ENCODE results near the gene CYP1A2. TPM values are rescaled to one million over a fixed set of nuclear protein-coding genes. Genes with fewer than 3 reads are reported as not detected.

CYP1A2 gene
- total and polyA plus RNA-seq, 12 donors: 0.11 TPM; not detected in 11

DNA sequence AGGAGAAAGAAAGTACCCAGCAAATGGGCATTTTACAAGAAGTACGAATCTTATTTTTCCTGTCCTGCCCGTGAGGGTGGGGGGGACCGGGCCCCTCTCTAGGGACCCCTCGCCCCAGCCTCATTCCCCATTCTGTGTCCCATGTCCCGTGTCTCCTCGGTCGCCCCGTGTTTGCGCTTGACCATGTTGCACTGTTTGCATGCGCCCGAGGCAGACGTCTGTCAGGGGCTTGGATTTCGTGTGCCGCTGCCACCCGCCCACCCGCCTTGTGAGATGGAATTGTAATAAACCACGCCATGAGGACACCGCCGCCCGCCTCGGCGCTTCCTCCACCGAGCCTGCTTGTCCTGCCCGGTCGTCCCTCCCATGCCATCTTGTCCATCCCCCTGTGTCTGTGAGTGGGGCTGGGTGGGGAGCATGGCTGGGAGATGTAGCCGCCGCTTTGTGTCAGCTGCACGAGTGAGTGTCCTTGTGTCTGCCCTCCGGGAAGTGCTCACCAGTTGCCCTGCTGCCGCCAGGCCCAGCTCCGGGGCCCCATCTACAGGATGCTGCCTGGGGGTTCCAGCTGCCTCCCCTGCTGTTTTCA lies 54.3 kb downstream of the CYP1A2 start:
- intact Hi-C loops (cut with DNase I): loop anchor here in 1 of 10 donors (5.0 kb wide), 1 partner anchor 36 kb away; no protein-coding TSS in a partner anchor
- Histone ChIP-seq H3K9me3 (no peaks in the 10 kb centered on the region), H3K27ac (no peak overlapping the region), H3K4me3 (no peak overlapping the region), H3K36me3 (peaks cover 3 to 71% (median 35%) of the 10 kb centered on the region in 9 donors), H3K27me3 (no peaks in the 10 kb centered on the region), H3K4me1 (peaks cover 4 to 29% (median 18%) of the 10 kb centered on the region in 9 donors)
- ATAC-seq (no peak), DNase-seq (no peak)
- WGBS, 2 donors: 90 to 91% methylated on average over 31 of the region's 31 CpGs
- TF ChIP-seq, protein P1, sequence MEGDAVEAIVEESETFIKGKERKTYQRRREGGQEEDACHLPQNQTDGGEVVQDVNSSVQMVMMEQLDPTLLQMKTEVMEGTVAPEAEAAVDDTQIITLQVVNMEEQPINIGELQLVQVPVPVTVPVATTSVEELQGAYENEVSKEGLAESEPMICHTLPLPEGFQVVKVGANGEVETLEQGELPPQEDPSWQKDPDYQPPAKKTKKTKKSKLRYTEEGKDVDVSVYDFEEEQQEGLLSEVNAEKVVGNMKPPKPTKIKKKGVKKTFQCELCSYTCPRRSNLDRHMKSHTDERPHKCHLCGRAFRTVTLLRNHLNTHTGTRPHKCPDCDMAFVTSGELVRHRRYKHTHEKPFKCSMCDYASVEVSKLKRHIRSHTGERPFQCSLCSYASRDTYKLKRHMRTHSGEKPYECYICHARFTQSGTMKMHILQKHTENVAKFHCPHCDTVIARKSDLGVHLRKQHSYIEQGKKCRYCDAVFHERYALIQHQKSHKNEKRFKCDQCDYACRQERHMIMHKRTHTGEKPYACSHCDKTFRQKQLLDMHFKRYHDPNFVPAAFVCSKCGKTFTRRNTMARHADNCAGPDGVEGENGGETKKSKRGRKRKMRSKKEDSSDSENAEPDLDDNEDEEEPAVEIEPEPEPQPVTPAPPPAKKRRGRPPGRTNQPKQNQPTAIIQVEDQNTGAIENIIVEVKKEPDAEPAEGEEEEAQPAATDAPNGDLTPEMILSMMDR (IDR thresholded peaks at IDR 0.05): no peak

DNA sequence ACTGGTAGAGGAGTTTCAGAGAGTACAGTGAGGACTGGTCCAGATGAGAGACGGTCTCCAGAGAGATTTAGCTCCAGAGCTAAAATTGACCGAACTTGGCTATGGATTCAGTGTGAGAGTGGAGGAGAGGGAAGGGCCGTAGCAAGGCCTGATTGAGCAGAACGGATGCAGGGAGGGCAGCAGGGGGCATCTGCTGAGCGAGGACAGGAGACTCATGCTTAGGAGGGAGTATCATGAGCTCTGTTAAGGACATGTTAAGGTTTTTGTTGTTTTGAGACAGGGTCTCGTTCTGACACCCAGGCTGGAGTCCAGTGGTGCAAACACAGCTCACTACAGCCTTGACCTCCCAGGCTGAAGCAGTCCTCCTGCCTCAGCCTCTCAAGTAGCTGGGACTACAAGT lies 56.3 kb downstream of the CYP1A2 start:
- Histone ChIP-seq H3K4me3 (no peak overlapping the region), H3K36me3 (peaks cover 3 to 51% (median 35%) of the 10 kb centered on the region in 9 donors), H3K27me3 (no peaks in the 10 kb centered on the region), H3K27ac (no peak overlapping the region), H3K4me1 (peaks cover under 1 to 16% (median 5%) of the 10 kb centered on the region in 9 donors), H3K9me3 (no peaks in the 10 kb centered on the region)
- TF ChIP-seq, protein P1 (IDR thresholded peaks at IDR 0.05): no peak
- ATAC-seq: no peak
- no peak for DNase-seq
- intact Hi-C loops (cut with DNase I): loop anchor here in 3 of 10 donors (5.0 kb wide), 2 partner anchors 33 to 38 kb away; no protein-coding TSS in a partner anchor
- WGBS, 2 donors: 60 to 61% methylated on average over 6 of the region's 6 CpGs

Small RNAs within 50 kb of the gene (microRNA-seq; reads per million reads assigned to microRNA genes)
- gene MIR4513: 0 reads per million in 2 donors

Other genes with a start within 250 kb of the CYP1A2 start
- 1 to 10 TPM; 1.2 to 3.7 (median 2.4) TPM for gene ARID3B, start 207.6 kb upstream of the CYP1A2 start, total RNA-seq
- gene ARID3B, start 207.6 kb upstream of the CYP1A2 start, polyA plus RNA-seq: 1 to 10 TPM; 1.4 to 3.0 TPM
- gene CLK3, start 133.0 kb upstream of the CYP1A2 start, total RNA-seq: 10 to 100 TPM; 40.2 to 52.1 (median 45.2) TPM
- 10 to 100 TPM; 27.7 to 73.6 TPM for gene CLK3, start 133.0 kb upstream of the CYP1A2 start, polyA plus RNA-seq
- gene EDC3, start 52.8 kb upstream of the CYP1A2 start, total RNA-seq: 10 to 100 TPM; 14.4 to 18.1 (median 15.8) TPM
- 10 to 100 TPM; 10.4 to 11.9 TPM for gene EDC3, start 52.8 kb upstream of the CYP1A2 start, polyA plus RNA-seq
- gene CYP1A1, start 23.3 kb upstream of the CYP1A2 start, total RNA-seq: under 1 TPM in 6 of 10 donors, not detected in 4; 0.13 to 0.53 (median 0.42) TPM
- under 1 TPM; 0.20 to 0.88 TPM for gene CYP1A1, start 23.3 kb upstream of the CYP1A2 start, polyA plus RNA-seq
- 10 to 100 TPM; 20.3 to 48.6 (median 24.8) TPM for gene CSK, start 33.2 kb downstream of the CYP1A2 start, total RNA-seq
- gene CSK, start 33.2 kb downstream of the CYP1A2 start, polyA plus RNA-seq: 10 to 100 TPM; 19.7 to 35.2 TPM
- gene LMAN1L, start 64.0 kb downstream of the CYP1A2 start, total RNA-seq: 10 to 100 TPM in 4 of 10 donors, 1 to 10 TPM in 6; 6.3 to 47.4 (median 9.0) TPM
- 10 to 100 TPM in 1 of 2 donors, under 1 TPM in 1; 0.03 to 18.4 TPM for gene LMAN1L, start 64.0 kb downstream of the CYP1A2 start, polyA plus RNA-seq
- gene CPLX3, start 77.8 kb downstream of the CYP1A2 start, total RNA-seq: 1 to 10 TPM in 7 of 10 donors, under 1 TPM in 2, not detected in 1; 0.64 to 6.1 (median 1.3) TPM
- 10 to 100 TPM in 1 of 2 donors, under 1 TPM in 1; 0.04 to 14.6 TPM for gene CPLX3, start 77.8 kb downstream of the CYP1A2 start, polyA plus RNA-seq
- gene ULK3, start 94.3 kb downstream of the CYP1A2 start, total RNA-seq: 10 to 100 TPM; 21.3 to 44.0 (median 24.7) TPM
- gene ULK3, start 94.3 kb downstream of the CYP1A2 start, polyA plus RNA-seq: 10 to 100 TPM; 22.5 to 56.3 TPM
- gene SCAMP2, start 124.5 kb downstream of the CYP1A2 start, total RNA-seq: 10 to 100 TPM; 28.0 to 64.3 (median 39.1) TPM
- 10 to 100 TPM; 30.9 to 76.7 TPM for gene SCAMP2, start 124.5 kb downstream of the CYP1A2 start, polyA plus RNA-seq
- gene MPI, start 141.2 kb downstream of the CYP1A2 start, total RNA-seq: 10 to 100 TPM; 39.3 to 86.4 (median 57.4) TPM
- gene MPI, start 141.2 kb downstream of the CYP1A2 start, polyA plus RNA-seq: 10 to 100 TPM; 24.4 to 34.3 TPM
- gene FAM219B, start 158.0 kb downstream of the CYP1A2 start, total RNA-seq: 100 to 1,000 TPM in 4 of 10 donors, 10 to 100 TPM in 6; 73.1 to 159 (median 98.7) TPM
- 10 to 100 TPM; 27.1 to 51.1 TPM for gene FAM219B, start 158.0 kb downstream of the CYP1A2 start, polyA plus RNA-seq
- 1,000 to 10,000 TPM in 9 of 10 donors, 100 to 1,000 TPM in 1; 894 to 1,717 (median 1,286) TPM for gene COX5A, start 189.2 kb downstream of the CYP1A2 start, total RNA-seq
- 1,000 to 10,000 TPM; 1,114 to 1,728 TPM for gene COX5A, start 189.2 kb downstream of the CYP1A2 start, polyA plus RNA-seq
- 1 to 10 TPM in 7 of 10 donors, under 1 TPM in 3; 0.83 to 3.0 (median 1.3) TPM for gene RPP25, start 207.9 kb downstream of the CYP1A2 start, total RNA-seq
- gene RPP25, start 207.9 kb downstream of the CYP1A2 start, polyA plus RNA-seq: 1 to 10 TPM; 1.8 to 4.6 TPM
- gene SCAMP5, start 246.7 kb downstream of the CYP1A2 start, total RNA-seq: 1 to 10 TPM in 9 of 10 donors, under 1 TPM in 1; 0.55 to 7.5 (median 3.8) TPM
- gene SCAMP5, start 246.7 kb downstream of the CYP1A2 start, polyA plus RNA-seq: 1 to 10 TPM in 1 of 2 donors, under 1 TPM in 1; 0.73 to 5.3 TPM